Measurements from ENCODE around the gene ZMYND15.

The ZMYND15 gene

GRCh38 chr17:4742629-4743028 lies 3.0 kb downstream of the ZMYND15 start:
- Histone ChIP-seq H4K8ac (ENCODE audit: low read depth, low read length) (no peak overlapping the region), H3K9ac (ENCODE audit: low read depth, low read length, poor library complexity) (no peak overlapping the region), H2BK15ac (ENCODE audit: low read length) (no peak overlapping the region), H3K79me1 (ENCODE audit: low read depth, low read length) (peaks cover 2% of the 10 kb centered on the region), H3K4me1 (ENCODE audit: control insufficient read depth in 2 of 2, insufficient read depth in 1 of 2, low read depth in 1 of 2, low read length in 2 of 2) (peaks cover 5 to 7% of the 10 kb centered on the region in 2 donors), H3K4ac (ENCODE audit: low read length) (no peak overlapping the region), H3K27me3 (ENCODE audit: control insufficient read depth in 3 of 3, insufficient read depth in 3 of 3, low read depth in 1 of 3, low read length in 3 of 3) (peaks cover 23 to 90% (median 69%) of the 10 kb centered on the region in 3 experiments), H3K4me2 (ENCODE audit: insufficient read depth, low read length, poor library complexity, severe bottlenecking) (no peak overlapping the region), H3K23ac (ENCODE audit: low read depth, low read length, poor library complexity) (no peak overlapping the region), H2BK120ac (ENCODE audit: low read depth, low read length) (no peak overlapping the region), H4K91ac (ENCODE audit: low read depth, low read length, poor library complexity) (no peak overlapping the region), H2BK5ac (ENCODE audit: low read length) (no peak overlapping the region), H2AFZ (ENCODE audit: low read length) (no peak overlapping the region), H3K36me3 (replicated peaks in 1 of 2; ENCODE audit: control insufficient read depth in 2 of 2, insufficient read depth in 2 of 2, low read length in 2 of 2) (no peaks in the 10 kb centered on the region), H3K27ac (replicated peaks; ENCODE audit: low read length) (no peak overlapping the region), H2BK12ac (ENCODE audit: low read length) (no peak overlapping the region), H3K18ac (ENCODE audit: low read length) (no peak overlapping the region), H3K4me3 (ENCODE audit: low read length in 2 of 2) (no peak overlapping the region), H3K14ac (ENCODE audit: low read length) (no peak overlapping the region), H2AK5ac (ENCODE audit: low read depth, low read length) (no peak overlapping the region), H3K9me3 (replicated peaks in 1 of 2; ENCODE audit: control insufficient read depth in 2 of 2, insufficient read depth in 1 of 2, low read depth in 1 of 2, low read length in 2 of 2) (peaks cover 0 to 4% of the 10 kb centered on the region in 2 donors)
- no CpG with 5 or more reads among the region's 10 CpGs for WGBS, 2 donors (ENCODE audit: extremely low coverage in 2 of 2, insufficient read length in 2 of 2, insufficient replicate concordance in 1 of 2)
- DNase-seq (ENCODE audit: low spot score): no peak

GRCh38 chr17:4743216-4743615 lies 3.6 kb downstream of the ZMYND15 start:
- Histone ChIP-seq H3K14ac (ENCODE audit: low read length) (no peak overlapping the region), H4K91ac (ENCODE audit: low read depth, low read length, poor library complexity) (no peak overlapping the region), H3K4me3 (ENCODE audit: low read length in 2 of 2) (no peak overlapping the region), H3K27ac (replicated peaks; ENCODE audit: low read length) (no peak overlapping the region), H3K4me2 (ENCODE audit: insufficient read depth, low read length, poor library complexity, severe bottlenecking) (no peak overlapping the region), H3K23ac (ENCODE audit: low read depth, low read length, poor library complexity) (no peak overlapping the region), H4K8ac (ENCODE audit: low read depth, low read length) (no peak overlapping the region), H3K27me3 (ENCODE audit: control insufficient read depth in 3 of 3, insufficient read depth in 3 of 3, low read depth in 1 of 3, low read length in 3 of 3) (peaks cover 21 to 89% (median 66%) of the 10 kb centered on the region in 3 experiments), H3K4me1 (ENCODE audit: control insufficient read depth in 2 of 2, insufficient read depth in 1 of 2, low read depth in 1 of 2, low read length in 2 of 2) (peaks cover 5 to 7% of the 10 kb centered on the region in 2 donors), H2BK5ac (ENCODE audit: low read length) (no peak overlapping the region), H3K4ac (ENCODE audit: low read length) (no peak overlapping the region), H2AK5ac (ENCODE audit: low read depth, low read length) (peak overlapping the region; percentile 37), H2BK120ac (ENCODE audit: low read depth, low read length) (no peak overlapping the region), H3K79me1 (ENCODE audit: low read depth, low read length) (peaks cover 2% of the 10 kb centered on the region), H2BK15ac (ENCODE audit: low read length) (no peak overlapping the region), H2AFZ (ENCODE audit: low read length) (no peak overlapping the region), H2BK12ac (ENCODE audit: low read length) (no peak overlapping the region), H3K18ac (ENCODE audit: low read length) (no peak overlapping the region), H3K36me3 (replicated peaks in 1 of 2; ENCODE audit: control insufficient read depth in 2 of 2, insufficient read depth in 2 of 2, low read length in 2 of 2) (no peaks in the 10 kb centered on the region), H3K9me3 (replicated peaks in 1 of 2; ENCODE audit: control insufficient read depth in 2 of 2, insufficient read depth in 1 of 2, low read depth in 1 of 2, low read length in 2 of 2) (peaks cover 0 to 4% of the 10 kb centered on the region in 2 donors), H3K9ac (ENCODE audit: low read depth, low read length, poor library complexity) (no peak overlapping the region)
- WGBS, 2 donors (ENCODE audit: extremely low coverage in 2 of 2, insufficient read length in 2 of 2, insufficient replicate concordance in 1 of 2): no CpG with 5 or more reads among the region's 8 CpGs
- no peak for DNase-seq (ENCODE audit: low spot score)

- DNase-seq (ENCODE audit: low spot score): no peak
- no peak overlapping the region for H3K4me2 ChIP-seq (ENCODE audit: insufficient read depth, low read length, poor library complexity, severe bottlenecking)
- H3K9ac ChIP-seq (ENCODE audit: low read depth, low read length, poor library complexity): no peak overlapping the region
- no peak overlapping the region for H4K8ac ChIP-seq (ENCODE audit: low read depth, low read length)
- H3K27me3 ChIP-seq (ENCODE audit: control insufficient read depth in 3 of 3, insufficient read depth in 3 of 3, low read depth in 1 of 3, low read length in 3 of 3): peaks cover 14 to 87% (median 59%) of the 10 kb centered on the region in 3 experiments
- H2AK5ac ChIP-seq (ENCODE audit: low read depth, low read length): peak overlapping the region; percentile 7
- H2BK12ac ChIP-seq (ENCODE audit: low read length): no peak overlapping the region
- H2BK120ac ChIP-seq (ENCODE audit: low read depth, low read length): no peak overlapping the region
- no peak overlapping the region for H4K91ac ChIP-seq (ENCODE audit: low read depth, low read length, poor library complexity)
- H3K79me1 ChIP-seq (ENCODE audit: low read depth, low read length): peaks cover 2% of the 10 kb centered on the region
- no peak overlapping the region for H2BK5ac ChIP-seq (ENCODE audit: low read length)
- no peak overlapping the region for H3K23ac ChIP-seq (ENCODE audit: low read depth, low read length, poor library complexity)
- peaks cover 5 to 7% of the 10 kb centered on the region in 2 donors for H3K4me1 ChIP-seq (ENCODE audit: control insufficient read depth in 2 of 2, insufficient read depth in 1 of 2, low read depth in 1 of 2, low read length in 2 of 2)
- no peaks in the 10 kb centered on the region for H3K36me3 ChIP-seq (replicated peaks in 1 of 2; ENCODE audit: control insufficient read depth in 2 of 2, insufficient read depth in 2 of 2, low read length in 2 of 2)
- H3K4ac ChIP-seq (ENCODE audit: low read length): no peak overlapping the region
- WGBS, 2 donors (ENCODE audit: extremely low coverage in 2 of 2, insufficient read length in 2 of 2, insufficient replicate concordance in 1 of 2): no CpG with 5 or more reads among the region's 9 CpGs
- H3K27ac ChIP-seq (replicated peaks; ENCODE audit: low read length): no peak overlapping the region
- peak overlapping the region; percentile 58 for H2BK15ac ChIP-seq (ENCODE audit: low read length)
- peak overlapping the region in 1 of 2 donors; percentile 30 for H3K4me3 ChIP-seq (ENCODE audit: low read length in 2 of 2)
- H3K14ac ChIP-seq (ENCODE audit: low read length): peak overlapping the region; percentile 21
- H3K9me3 ChIP-seq (replicated peaks in 1 of 2; ENCODE audit: control insufficient read depth in 2 of 2, insufficient read depth in 1 of 2, low read depth in 1 of 2, low read length in 2 of 2): peaks cover 0 to 4% of the 10 kb centered on the region in 2 donors
- H2AFZ ChIP-seq (ENCODE audit: low read length): no peak overlapping the region
- H3K18ac ChIP-seq (ENCODE audit: low read length): no peak overlapping the region
Measured at GRCh38 chr17:4743898-4744297, 4.3 kb downstream of the ZMYND15 start.

- H3K79me1 ChIP-seq (ENCODE audit: low read depth, low read length): peaks cover 2% of the 10 kb centered on the region
- H3K36me3 ChIP-seq (replicated peaks in 1 of 2; ENCODE audit: control insufficient read depth in 2 of 2, insufficient read depth in 2 of 2, low read length in 2 of 2): no peaks in the 10 kb centered on the region
- peak overlapping the region; percentile 70 for H3K9ac ChIP-seq (ENCODE audit: low read depth, low read length, poor library complexity)
- no peak overlapping the region for H4K91ac ChIP-seq (ENCODE audit: low read depth, low read length, poor library complexity)
- H3K4me3 ChIP-seq (ENCODE audit: low read length in 2 of 2): peak overlapping the region in 1 of 2 donors; percentile 67
- peaks cover 3 to 4% of the 10 kb centered on the region in 2 donors for H3K4me1 ChIP-seq (ENCODE audit: control insufficient read depth in 2 of 2, insufficient read depth in 1 of 2, low read depth in 1 of 2, low read length in 2 of 2)
- no peak for DNase-seq (ENCODE audit: low spot score)
- H3K18ac ChIP-seq (ENCODE audit: low read length): peak overlapping the region; percentile 92
- peaks cover under 1 to 74% (median 45%) of the 10 kb centered on the region in 3 experiments for H3K27me3 ChIP-seq (ENCODE audit: control insufficient read depth in 3 of 3, insufficient read depth in 3 of 3, low read depth in 1 of 3, low read length in 3 of 3)
- peak overlapping the region; percentile 76 for H2AFZ ChIP-seq (ENCODE audit: low read length)
- no CpG with 5 or more reads among the region's 51 CpGs for WGBS, 2 donors (ENCODE audit: extremely low coverage in 2 of 2, insufficient read length in 2 of 2, insufficient replicate concordance in 1 of 2)
- peak overlapping the region; percentile 90 for H2BK12ac ChIP-seq (ENCODE audit: low read length)
- H3K9me3 ChIP-seq (replicated peaks in 1 of 2; ENCODE audit: control insufficient read depth in 2 of 2, insufficient read depth in 1 of 2, low read depth in 1 of 2, low read length in 2 of 2): peaks cover 0 to 4% of the 10 kb centered on the region in 2 donors
- H2BK5ac ChIP-seq (ENCODE audit: low read length): peak overlapping the region; percentile 66
- no peak overlapping the region for H3K4ac ChIP-seq (ENCODE audit: low read length)
- H3K23ac ChIP-seq (ENCODE audit: low read depth, low read length, poor library complexity): no peak overlapping the region
- H3K14ac ChIP-seq (ENCODE audit: low read length): peak overlapping the region; percentile 21
- no peak overlapping the region for H3K27ac ChIP-seq (replicated peaks; ENCODE audit: low read length)
- no peak overlapping the region for H2BK120ac ChIP-seq (ENCODE audit: low read depth, low read length)
- peak overlapping the region; percentile 75 for H2BK15ac ChIP-seq (ENCODE audit: low read length)
- peak overlapping the region; percentile 63 for H2AK5ac ChIP-seq (ENCODE audit: low read depth, low read length)
- H3K4me2 ChIP-seq (ENCODE audit: insufficient read depth, low read length, poor library complexity, severe bottlenecking): peak overlapping the region; percentile 66
- H4K8ac ChIP-seq (ENCODE audit: low read depth, low read length): peak overlapping the region; percentile 65
Measured at GRCh38 chr17:4744999-4745969, 5.7 kb downstream of the ZMYND15 start.

Measured in neuronal stem cell (in vitro differentiated cells).